ENCODE data around the gene TRIM5. TPM values are rescaled to one million over a fixed set of nuclear protein-coding genes. Genes with fewer than 3 reads are reported as not detected.

Gene TRIM5
- total and polyA plus RNA-seq, 9 of the 15 experiments (the other 6 are each of a cell fraction or from before 2014, with no cell fraction given) = 7.7 to 20.8 (median 15.0) TPM

- TF ChIP-seq NCOA1 (IDR thresholded peaks at IDR 0.05; ENCODE audit: low read depth) (peak; percentile 70), GABPA (tag; conservative IDR thresholded peaks at IDR 0.05; ENCODE audit: low read depth) (0 out of 2 replicates have a peak, but pooled peaks have one; percentile 27), NCOR1 (IDR thresholded peaks at IDR 0.05) (peak; percentile 35), MXI1 (IDR thresholded peaks at IDR 0.05; ENCODE audit: low read depth, low read length) (no peak), CCNT2 (IDR thresholded peaks at IDR 0.05; ENCODE audit: borderline replicate concordance, extremely low read depth, insufficient read length, low read depth, low read length) (peak; percentile 15), CREM (IDR thresholded peaks at IDR 0.05; ENCODE audit: low read depth) (peak; percentile 84), ZEB2 (IDR thresholded peaks at IDR 0.05) (peak; percentile 66; the same call in 1 of the 2 replicates), SMC3 (conservative IDR thresholded peaks at IDR 0.05; ENCODE audit: insufficient read depth, low read depth, low read length) (peak; percentile 51; the same call in 1 of the 2 replicates), BRD9 (IDR thresholded peaks at IDR 0.05; ENCODE audit: low read depth, partially characterized antibody) (peak; percentile 95), KDM5B (IDR thresholded peaks at IDR 0.05; ENCODE audit: insufficient replicate concordance, low read depth, low read length) (peak; percentile 75), CBX1 (IDR thresholded peaks at IDR 0.05; ENCODE audit: low read depth) (peak; percentile 81; the same call in 1 of the 2 replicates), PHB (CRISPR knock-in tag; IDR thresholded peaks at IDR 0.05) (no peak), FOXM1 (IDR thresholded peaks at IDR 0.05; ENCODE audit: low read depth) (peak; percentile 65), FOXM1 (CRISPR knock-in tag; IDR thresholded peaks at IDR 0.05; ENCODE audit: low read depth) (no peak), EGR1 (conservative IDR thresholded peaks at IDR 0.05) (peak; percentile 98), CREB1 (IDR thresholded peaks at IDR 0.05) (peak; percentile 33; the same call in 1 of the 2 replicates), CREB1 (CRISPR knock-in tag; IDR thresholded peaks at IDR 0.05) (no peak), SAFB (IDR thresholded peaks at IDR 0.05; ENCODE audit: borderline replicate concordance, low read depth, low read length) (no peak), SMAD4 (CRISPR knock-in tag; conservative IDR thresholded peaks at IDR 0.05) (peak; percentile 67; the same call in 1 of the 2 replicates), NR1H2 (CRISPR knock-in tag; IDR thresholded peaks at IDR 0.05) (no peak), ZZZ3 (IDR thresholded peaks at IDR 0.05) (no peak), ZNF24 (IDR thresholded peaks at IDR 0.05) (0 out of 2 replicates have a peak, but pooled peaks have one; percentile 17), RAD21 (CRISPR knock-in tag; conservative IDR thresholded peaks at IDR 0.05 in 1 of 2, IDR thresholded peaks at IDR 0.05 in 1 of 2) (peak; percentile 76 to 82), FOXP4 (CRISPR knock-in tag; IDR thresholded peaks at IDR 0.05; ENCODE audit: borderline replicate concordance) (no peak), FOSL1 (tag; conservative IDR thresholded peaks at IDR 0.05) (peak; percentile 90), TOE1 (IDR thresholded peaks at IDR 0.05; ENCODE audit: borderline replicate concordance) (no peak), TOE1 (CRISPR knock-in tag; IDR thresholded peaks at IDR 0.05; ENCODE audit: borderline replicate concordance, low read depth) (no peak)
- TF ChIP-seq, protein P1, sequence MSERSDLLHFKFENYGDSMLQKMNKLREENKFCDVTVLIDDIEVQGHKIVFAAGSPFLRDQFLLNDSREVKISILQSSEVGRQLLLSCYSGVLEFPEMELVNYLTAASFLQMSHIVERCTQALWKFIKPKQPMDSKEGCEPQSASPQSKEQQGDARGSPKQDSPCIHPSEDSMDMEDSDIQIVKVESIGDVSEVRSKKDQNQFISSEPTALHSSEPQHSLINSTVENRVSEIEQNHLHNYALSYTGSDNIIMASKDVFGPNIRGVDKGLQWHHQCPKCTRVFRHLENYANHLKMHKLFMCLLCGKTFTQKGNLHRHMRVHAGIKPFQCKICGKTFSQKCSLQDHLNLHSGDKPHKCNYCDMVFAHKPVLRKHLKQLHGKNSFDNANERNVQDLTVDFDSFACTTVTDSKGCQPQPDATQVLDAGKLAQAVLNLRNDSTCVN (CRISPR knock-in tag; IDR thresholded peaks at IDR 0.05) = 0 out of 2 replicates have a peak, but pooled peaks have one; percentile 33
These were observed at the start of gene TRIM5 (continued) for GRCh38 chr11:5684646-5685362.

All from K562 (cell line).